K562 (cell line): ENCODE measurements around the gene ENTR1. TPM values are rescaled to one million over a fixed set of nuclear protein-coding genes. Genes with fewer than 3 reads are reported as not detected.

Experiments
- ARID3B ChIP-seq: fragments of 250-450 bp; sonication (Bioruptor Pico); IDR thresholded peaks from 2 replicates; pipeline ENCODE4 v1.4.0; 2020; ENCODE audit warnings: borderline replicate concordance
- C11orf30 ChIP-seq: fragments of 450-650 bp; IDR thresholded peaks from 2 replicates; pipeline ENCODE4 v1.6.1; 2016; ENCODE audit warnings: low read depth, mild to moderate bottlenecking
- CBX1 ChIP-seq: sonication (generic); IDR thresholded peaks from 2 replicates; pipeline ENCODE4 v1.6.1; 2016; ENCODE audit warnings: antibody characterized with exemption, low read depth, mild to moderate bottlenecking
- EGR1 ChIP-seq: fragments of 450-650 bp; conservative IDR thresholded peaks from 2 replicates; pipeline ENCODE4 v1.6.1; 2017; ENCODE audit warnings: mild to moderate bottlenecking
- ETV6 ChIP-seq, 3 experiments: fragments of 150-350 bp in 1 of 3; sonication (generic) in 1 of 3; formaldehyde crosslinking in 1 of 3; IDR thresholded peaks; 2 replicates each; pipeline versions ENCODE4 v1.6.1 to v1.8.0; 2014 to 2022; ENCODE audit warnings: borderline replicate concordance in 2 of 3, low read depth in 2 of 3, antibody characterized with exemption in 1 of 3, low read length in 1 of 3, mild to moderate bottlenecking in 1 of 3, missing genetic modification reagents in 1 of 3
- GATAD2A ChIP-seq: fragments of 450-650 bp; IDR thresholded peaks from 2 replicates; pipeline ENCODE4 v1.6.1; 2017
- GTF2F1 ChIP-seq: IDR thresholded peaks from 2 replicates; pipeline ENCODE4 v1.6.1; 2011; ENCODE audit warnings: low read depth, low read length, improper control_type of control experiment
- HCFC1 ChIP-seq: IDR thresholded peaks from 2 replicates; pipeline ENCODE4 v1.6.1; 2012; ENCODE audit warnings: low read depth, low read length, improper control_type of control experiment
- HMGN3 ChIP-seq: IDR thresholded peaks from 2 replicates; pipeline ENCODE4 v1.6.1; 2011; ENCODE audit warnings: borderline replicate concordance, low read depth, mild to moderate bottlenecking, mixed read lengths, low read length; ENCODE audit not compliant: insufficient read length; ENCODE audit errors: extremely low read depth
- HNRNPL ChIP-seq: fragments of 200-400 bp; formaldehyde crosslinking; IDR thresholded peaks from 2 replicates; pipeline ENCODE4 v1.6.1; 2017; ENCODE audit warnings: low read depth, mild to moderate bottlenecking, low read length
- ILF3 ChIP-seq: fragments of 450-650 bp; IDR thresholded peaks from 2 replicates; pipeline ENCODE4 v1.6.1; 2018; ENCODE audit warnings: antibody characterized with exemption, mild to moderate bottlenecking, moderate library complexity, borderline replicate concordance
- IRF1 ChIP-seq: sonication (generic); formaldehyde crosslinking; IDR thresholded peaks from 2 replicates; pipeline ENCODE4 v1.8.0; 2022; ENCODE audit warnings: missing genetic modification reagents, mild to moderate bottlenecking, borderline replicate concordance
- KLF13 ChIP-seq: fragments of 450-650 bp; IDR thresholded peaks from 2 replicates; pipeline ENCODE4 v1.6.1; 2016; ENCODE audit warnings: missing genetic modification characterization, low read depth, mild to moderate bottlenecking, missing compliant biosample characterization, moderate library complexity, borderline replicate concordance
- MTA3 ChIP-seq: fragments of 450-650 bp; formaldehyde crosslinking; IDR thresholded peaks from 2 replicates; pipeline ENCODE4 v1.6.1; 2017; ENCODE audit warnings: mild to moderate bottlenecking, borderline replicate concordance
- MXI1 ChIP-seq: IDR thresholded peaks from 2 replicates; pipeline ENCODE4 v1.6.1; 2011; ENCODE audit warnings: low read depth, mild to moderate bottlenecking, improper control_type of control experiment, low read length
- NCOA1 ChIP-seq: fragments of 450-650 bp; IDR thresholded peaks from 2 replicates; pipeline ENCODE4 v1.6.1; 2016; ENCODE audit warnings: low read depth
- RBFOX2 ChIP-seq: fragments of 200-400 bp; formaldehyde crosslinking; IDR thresholded peaks from 2 replicates; pipeline ENCODE4 v1.6.1; 2017; ENCODE audit warnings: low read depth, mild to moderate bottlenecking, low read length, moderate library complexity
- SIN3B ChIP-seq: fragments of 450-650 bp; IDR thresholded peaks from 2 replicates; pipeline ENCODE4 v1.6.1; 2017; ENCODE audit warnings: low read depth, mild to moderate bottlenecking, moderate library complexity
- SIX5 ChIP-seq, 2 experiments: IDR thresholded peaks; 2 replicates each; pipeline ENCODE4 v1.6.1; 2011; ENCODE audit warnings: low read length in 2 of 2, borderline replicate concordance in 1 of 2, low read depth in 1 of 2, mild to moderate bottlenecking in 1 of 2, moderate library complexity in 1 of 2; ENCODE audit not compliant: insufficient read depth in 1 of 2
- TCFL5 ChIP-seq: fragments of 250-450 bp; sonication (Bioruptor Pico); conservative IDR thresholded peaks from 2 replicates; pipeline ENCODE4 v1.6.1; 2021; ENCODE audit warnings: mild to moderate bottlenecking, moderate library complexity, matching md5 sums
- ZFX ChIP-seq: sonication (generic); formaldehyde crosslinking; IDR thresholded peaks from 2 replicates; pipeline ENCODE4 v1.8.0; 2022; ENCODE audit warnings: mild to moderate bottlenecking, missing genetic modification reagents, moderate library complexity
- polyA plus RNA-seq, 8 experiments: library from polyadenylated mRNA; depleted of rRNA in 4 of 8; stranded (reverse) in 5 of 8; unstranded in 3 of 8; fragments of >200 nt; fragmentation: Nextera tagmentation in 2 of 8; fragmentation: Illumina TruSeq in 1 of 8; extraction: Ambion mirVana in 2 of 8; extraction: Trizol in 1 of 8; gene quantifications; 2 replicates each; pipeline versions ENCODE4 v1.2.1 to v1.2.3, GENCODE V29; 2011 to 2014; ENCODE audit warnings: inconsistent platforms in 1 of 8, missing spikeins in 1 of 8
- total RNA-seq, 7 experiments: library from RNA; depleted of rRNA in 6 of 7; stranded (reverse); fragments of >200 nt in 6 of 7; fragmentation: Illumina TruSeq in 2 of 7; extraction: Trizol in 2 of 7; gene quantifications; 2 replicates each; pipeline versions ENCODE4 v1.2.1 to v1.2.3, GENCODE V29; 2011 to 2021; ENCODE audit warnings: low replicate concordance in 1 of 7
- TF ChIP-seq, protein P1 (sequence below): fragments of 250-450 bp; sonication (Bioruptor Pico); IDR thresholded peaks from 2 replicates; pipeline ENCODE4 v1.4.0; 2020
- TF ChIP-seq, protein P2 (sequence below): IDR thresholded peaks from 2 replicates; pipeline ENCODE4 v1.6.1; 2011; ENCODE audit not compliant: insufficient read length; ENCODE audit errors: extremely low read depth

Gene ENTR1
- total and polyA plus RNA-seq, 9 of the 15 experiments (the other 6 are each of a cell fraction or from before 2014, with no cell fraction given): 6.7 to 106 (median 72.6) TPM

- TF ChIP-seq ARID3B (CRISPR knock-in tag) (peak; percentile 21; the same call in 1 of the 2 replicates), SIN3B (peak; percentile 99), ETV6 (IDR thresholded peaks at IDR 0.05; ENCODE audit: borderline replicate concordance in 1 of 2, low read depth in 2 of 2, low read length in 1 of 2) (no peak; a peak in 1 of 4 replicates), ETV6 (CRISPR knock-in tag; IDR thresholded peaks at IDR 0.05; ENCODE audit: borderline replicate concordance) (0 out of 2 replicates have a peak, but pooled peaks have one; percentile 55), HMGN3 (peak; percentile 61), IRF1 (CRISPR knock-in tag) (no peak), ILF3 (no peak), CBX1 (peak; percentile 8; the same call in 1 of the 2 replicates), EGR1 (peak; percentile 97), GTF2F1 (no peak), C11orf30 (peak; percentile 99), SIX5 (IDR thresholded peaks at IDR 0.05; ENCODE audit: borderline replicate concordance in 1 of 2, insufficient read depth in 1 of 2, low read depth in 1 of 2, low read length in 2 of 2) (no peak), RBFOX2 (peak; percentile 87), MXI1 (peak; percentile 44; the same call in 1 of the 2 replicates), HNRNPL (no peak), TCFL5 (CRISPR knock-in tag) (no peak), KLF13 (tag) (no peak), GATAD2A (no peak), NCOA1 (0 out of 2 replicates have a peak, but pooled peaks have one; percentile 24), ZFX (CRISPR knock-in tag) (peak; percentile 77), HCFC1 (peak; percentile 74), MTA3 (peak; percentile 40; the same call in 1 of the 2 replicates)
- TF ChIP-seq, protein P1, sequence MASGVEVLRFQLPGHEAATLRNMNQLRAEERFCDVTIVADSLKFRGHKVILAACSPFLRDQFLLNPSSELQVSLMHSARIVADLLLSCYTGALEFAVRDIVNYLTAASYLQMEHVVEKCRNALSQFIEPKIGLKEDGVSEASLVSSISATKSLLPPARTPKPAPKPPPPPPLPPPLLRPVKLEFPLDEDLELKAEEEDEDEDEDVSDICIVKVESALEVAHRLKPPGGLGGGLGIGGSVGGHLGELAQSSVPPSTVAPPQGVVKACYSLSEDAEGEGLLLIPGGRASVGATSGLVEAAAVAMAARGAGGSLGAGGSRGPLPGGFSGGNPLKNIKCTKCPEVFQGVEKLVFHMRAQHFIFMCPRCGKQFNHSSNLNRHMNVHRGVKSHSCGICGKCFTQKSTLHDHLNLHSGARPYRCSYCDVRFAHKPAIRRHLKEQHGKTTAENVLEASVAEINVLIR (CRISPR knock-in tag): peak; percentile 84
- TF ChIP-seq, protein P2, sequence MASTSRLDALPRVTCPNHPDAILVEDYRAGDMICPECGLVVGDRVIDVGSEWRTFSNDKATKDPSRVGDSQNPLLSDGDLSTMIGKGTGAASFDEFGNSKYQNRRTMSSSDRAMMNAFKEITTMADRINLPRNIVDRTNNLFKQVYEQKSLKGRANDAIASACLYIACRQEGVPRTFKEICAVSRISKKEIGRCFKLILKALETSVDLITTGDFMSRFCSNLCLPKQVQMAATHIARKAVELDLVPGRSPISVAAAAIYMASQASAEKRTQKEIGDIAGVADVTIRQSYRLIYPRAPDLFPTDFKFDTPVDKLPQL: no peak
These were observed at the start of gene ENTR1, which contains the start of gene PMPCA (continued) for GRCh38 chr9:136410500-136411287.
